GM23338 (cell line): ENCODE data around the gene MLPH. TPM values are rescaled to one million over a fixed set of nuclear protein-coding genes. Genes with fewer than 3 reads are reported as not detected.

Experiments
- ATAC-seq: fragments of 200-7000 bp; cut with Tn5 transposase; 3 replicates; pipeline ENCODE4 v1.9.1; 2020
- DNase-seq: peaks from one replicate; pipeline ENCODE4 v3.0.0-alpha.2; 2015; ENCODE audit warnings: low spot score
- H2AFZ ChIP-seq: fragments of 200-600 bp; sonication (generic); 2 replicates; pipeline ENCODE4 v1.8.0; 2016; ENCODE audit warnings: antibody characterized with exemption, mild to moderate bottlenecking, moderate library complexity
- H3F3A ChIP-seq: fragments of 200-600 bp; sonication (generic); replicated peaks from 2 replicates; pipeline ENCODE4 v1.8.0; 2017; ENCODE audit warnings: antibody characterized with exemption, mixed run types, low read depth
- H3K27ac ChIP-seq: fragments of 200-600 bp; sonication (generic); 2 replicates; pipeline ENCODE4 v1.6.1; 2016; ENCODE audit warnings: low read depth
- H3K27me3 ChIP-seq: fragments of 200-600 bp; sonication (generic); 2 replicates; pipeline ENCODE4 v1.8.0; 2016; ENCODE audit warnings: mild to moderate bottlenecking, mixed run types, moderate library complexity; ENCODE audit not compliant: insufficient read depth
- H3K36me3 ChIP-seq: fragments of 200-600 bp; sonication (generic); 2 replicates; pipeline ENCODE4 v1.8.0; 2016; ENCODE audit warnings: mild to moderate bottlenecking; ENCODE audit not compliant: insufficient read depth
- H3K4me1 ChIP-seq: fragments of 200-600 bp; sonication (generic); 2 replicates; pipeline ENCODE4 v1.8.0; 2016; ENCODE audit warnings: mild to moderate bottlenecking, moderate library complexity; ENCODE audit not compliant: insufficient read depth
- H3K4me2 ChIP-seq: fragments of 200-600 bp; sonication (generic); 2 replicates; pipeline ENCODE4 v1.7.1; 2017; ENCODE audit warnings: mixed run types
- H3K4me3 ChIP-seq: fragments of 200-600 bp; sonication (generic); 2 replicates; pipeline ENCODE4 v1.6.1; 2016; ENCODE audit warnings: mixed run types
- H3K79me2 ChIP-seq: fragments of 200-600 bp; sonication (generic); replicated peaks from 2 replicates; pipeline ENCODE4 v1.8.0; 2017; ENCODE audit warnings: mild to moderate bottlenecking; ENCODE audit not compliant: insufficient read depth
- H3K9me2 ChIP-seq: fragments of 200-600 bp; sonication (generic); 2 replicates; pipeline ENCODE4 v1.8.0; 2017; ENCODE audit not compliant: insufficient read depth
- H4K20me1 ChIP-seq: fragments of 200-600 bp; sonication (generic); replicated peaks from 2 replicates; pipeline ENCODE4 v1.8.0; 2017; ENCODE audit warnings: mild to moderate bottlenecking; ENCODE audit not compliant: insufficient read depth
- H3K27ac Mint-ChIP-seq: 2 replicates; pipeline ENCODE4 v1.8.0; 2020; ENCODE audit warnings: inconsistent platforms, mild to moderate bottlenecking, moderate library complexity, mixed read lengths
- H3K27me3 Mint-ChIP-seq: 3 replicates; pipeline ENCODE4 v1.8.0; 2022; ENCODE audit warnings: low read depth, mild to moderate bottlenecking, moderate library complexity, mixed read lengths, inconsistent platforms; ENCODE audit not compliant: insufficient read depth, poor library complexity
- H3K36me3 Mint-ChIP-seq: 3 replicates; pipeline ENCODE4 v1.8.0; 2021; ENCODE audit warnings: low read depth, mild to moderate bottlenecking, inconsistent platforms, moderate library complexity, mixed read lengths
- H3K4me1 Mint-ChIP-seq: 3 replicates; pipeline ENCODE4 v1.8.0; 2020; ENCODE audit warnings: mild to moderate bottlenecking, inconsistent platforms, mixed read lengths
- H3K4me3 Mint-ChIP-seq: 3 replicates; pipeline ENCODE4 v1.8.0; 2021; ENCODE audit warnings: moderate library complexity, mild to moderate bottlenecking, inconsistent platforms, mixed read lengths
- H3K9me3 Mint-ChIP-seq: 3 replicates; pipeline ENCODE4 v1.8.0; 2020; ENCODE audit warnings: moderate library complexity, mild to moderate bottlenecking, inconsistent platforms, mixed read lengths
- CREB1 ChIP-seq: fragments of 250-450 bp; sonication (Bioruptor Pico); IDR thresholded peaks from 2 replicates; pipeline ENCODE4 v1.5.0; 2020; ENCODE audit warnings: low read depth, mild to moderate bottlenecking, moderate library complexity
- EZH2phosphoT487 ChIP-seq: fragments of 200-600 bp; sonication (generic); IDR thresholded peaks from one replicate; pipeline ENCODE4 v1.8.1; 2018; ENCODE audit warnings: antibody characterized with exemption; ENCODE audit not compliant: unreplicated experiment
- NANOG ChIP-seq: IDR thresholded peaks from 2 replicates; pipeline ENCODE4 v1.6.1; 2016; ENCODE audit warnings: antibody characterized with exemption, borderline replicate concordance
- POLR2AphosphoS5 ChIP-seq: IDR thresholded peaks from 2 replicates; pipeline ENCODE4 v1.6.1; 2016; ENCODE audit warnings: antibody characterized with exemption, low read depth
- ZNF114 ChIP-seq: fragments of 250-450 bp; sonication (Bioruptor Pico); IDR thresholded peaks from 2 replicates; pipeline ENCODE4 v1.5.0; 2020; ENCODE audit warnings: mild to moderate bottlenecking, moderate library complexity
- polyA plus RNA-seq: library from polyadenylated mRNA; unstranded; fragments of >200 nt; fragmentation: Nextera tagmentation; extraction: Ambion mirVana; gene quantifications from 2 replicates; pipeline ENCODE4 v1.2.1, GENCODE V29; 2016
- total RNA-seq: library from RNA; depleted of rRNA; stranded (reverse); fragments of >200 nt; shearing (Covaris generic); gene quantifications from 2 replicates; pipeline ENCODE4 v1.2.3, GENCODE V29; 2014
- TF ChIP-seq, protein P1 (sequence below): IDR thresholded peaks from one replicate; pipeline ENCODE4 v1.6.1; 2018; ENCODE audit warnings: antibody characterized with exemption; ENCODE audit not compliant: unreplicated experiment
- TF ChIP-seq, protein P2 (sequence below), 2 experiments: fragments of 200-600 bp in 1 of 2; sonication (generic) in 1 of 2; conservative IDR thresholded peaks; 2 replicates each; pipeline versions ENCODE4 v1.5.1 to v1.6.1; 2016 to 2017; ENCODE audit warnings: antibody characterized with exemption in 2 of 2, low read depth in 2 of 2, mild to moderate bottlenecking in 2 of 2, moderate library complexity in 1 of 2
- TF ChIP-seq, protein P3 (sequence below): IDR thresholded peaks from 2 replicates; pipeline ENCODE4 v1.6.1; 2016; ENCODE audit warnings: antibody characterized with exemption
- TF ChIP-seq, protein P4 (sequence below): fragments of 250-450 bp; sonication (Bioruptor Pico); IDR thresholded peaks from 2 replicates; pipeline ENCODE4 v1.5.0; 2020; ENCODE audit warnings: mild to moderate bottlenecking, moderate library complexity

Gene MLPH
- total and polyA plus RNA-seq, 2 experiments from 2014 or later = 13.6 to 16.5 TPM

DNA sequence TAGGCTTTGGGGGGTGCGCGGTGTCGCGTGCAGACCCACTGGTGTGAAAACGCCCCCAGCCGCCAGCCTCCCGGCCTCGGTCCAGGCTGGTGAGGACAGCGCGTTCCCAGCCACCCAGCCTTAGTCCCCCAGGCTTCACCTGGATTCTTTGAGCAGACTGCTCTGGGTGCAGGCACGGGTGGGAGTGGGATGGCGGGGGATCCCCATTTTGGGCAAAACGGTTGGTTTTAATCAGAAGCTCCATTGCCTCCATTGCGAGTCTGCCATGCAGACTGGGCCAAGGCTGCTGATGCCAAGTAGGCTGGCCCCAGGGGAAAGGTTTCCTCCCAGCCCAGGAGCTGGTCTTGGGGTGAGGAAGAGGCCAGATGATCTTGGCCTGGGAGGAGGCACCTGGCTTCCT, 445 bp downstream of the MLPH start (continued):
- TF ChIP-seq, protein P1, sequence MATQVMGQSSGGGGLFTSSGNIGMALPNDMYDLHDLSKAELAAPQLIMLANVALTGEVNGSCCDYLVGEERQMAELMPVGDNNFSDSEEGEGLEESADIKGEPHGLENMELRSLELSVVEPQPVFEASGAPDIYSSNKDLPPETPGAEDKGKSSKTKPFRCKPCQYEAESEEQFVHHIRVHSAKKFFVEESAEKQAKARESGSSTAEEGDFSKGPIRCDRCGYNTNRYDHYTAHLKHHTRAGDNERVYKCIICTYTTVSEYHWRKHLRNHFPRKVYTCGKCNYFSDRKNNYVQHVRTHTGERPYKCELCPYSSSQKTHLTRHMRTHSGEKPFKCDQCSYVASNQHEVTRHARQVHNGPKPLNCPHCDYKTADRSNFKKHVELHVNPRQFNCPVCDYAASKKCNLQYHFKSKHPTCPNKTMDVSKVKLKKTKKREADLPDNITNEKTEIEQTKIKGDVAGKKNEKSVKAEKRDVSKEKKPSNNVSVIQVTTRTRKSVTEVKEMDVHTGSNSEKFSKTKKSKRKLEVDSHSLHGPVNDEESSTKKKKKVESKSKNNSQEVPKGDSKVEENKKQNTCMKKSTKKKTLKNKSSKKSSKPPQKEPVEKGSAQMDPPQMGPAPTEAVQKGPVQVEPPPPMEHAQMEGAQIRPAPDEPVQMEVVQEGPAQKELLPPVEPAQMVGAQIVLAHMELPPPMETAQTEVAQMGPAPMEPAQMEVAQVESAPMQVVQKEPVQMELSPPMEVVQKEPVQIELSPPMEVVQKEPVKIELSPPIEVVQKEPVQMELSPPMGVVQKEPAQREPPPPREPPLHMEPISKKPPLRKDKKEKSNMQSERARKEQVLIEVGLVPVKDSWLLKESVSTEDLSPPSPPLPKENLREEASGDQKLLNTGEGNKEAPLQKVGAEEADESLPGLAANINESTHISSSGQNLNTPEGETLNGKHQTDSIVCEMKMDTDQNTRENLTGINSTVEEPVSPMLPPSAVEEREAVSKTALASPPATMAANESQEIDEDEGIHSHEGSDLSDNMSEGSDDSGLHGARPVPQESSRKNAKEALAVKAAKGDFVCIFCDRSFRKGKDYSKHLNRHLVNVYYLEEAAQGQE = no peak
- TF ChIP-seq CREB1 (no peak), NANOG (no peak), POLR2AphosphoS5 (no peak), EZH2phosphoT487 (no peak), ZNF114 (no peak)
- TF ChIP-seq, protein P2, sequence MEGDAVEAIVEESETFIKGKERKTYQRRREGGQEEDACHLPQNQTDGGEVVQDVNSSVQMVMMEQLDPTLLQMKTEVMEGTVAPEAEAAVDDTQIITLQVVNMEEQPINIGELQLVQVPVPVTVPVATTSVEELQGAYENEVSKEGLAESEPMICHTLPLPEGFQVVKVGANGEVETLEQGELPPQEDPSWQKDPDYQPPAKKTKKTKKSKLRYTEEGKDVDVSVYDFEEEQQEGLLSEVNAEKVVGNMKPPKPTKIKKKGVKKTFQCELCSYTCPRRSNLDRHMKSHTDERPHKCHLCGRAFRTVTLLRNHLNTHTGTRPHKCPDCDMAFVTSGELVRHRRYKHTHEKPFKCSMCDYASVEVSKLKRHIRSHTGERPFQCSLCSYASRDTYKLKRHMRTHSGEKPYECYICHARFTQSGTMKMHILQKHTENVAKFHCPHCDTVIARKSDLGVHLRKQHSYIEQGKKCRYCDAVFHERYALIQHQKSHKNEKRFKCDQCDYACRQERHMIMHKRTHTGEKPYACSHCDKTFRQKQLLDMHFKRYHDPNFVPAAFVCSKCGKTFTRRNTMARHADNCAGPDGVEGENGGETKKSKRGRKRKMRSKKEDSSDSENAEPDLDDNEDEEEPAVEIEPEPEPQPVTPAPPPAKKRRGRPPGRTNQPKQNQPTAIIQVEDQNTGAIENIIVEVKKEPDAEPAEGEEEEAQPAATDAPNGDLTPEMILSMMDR (conservative IDR thresholded peaks at IDR 0.05; ENCODE audit: low read depth in 2 of 2) = no peak
- TF ChIP-seq, protein P3, sequence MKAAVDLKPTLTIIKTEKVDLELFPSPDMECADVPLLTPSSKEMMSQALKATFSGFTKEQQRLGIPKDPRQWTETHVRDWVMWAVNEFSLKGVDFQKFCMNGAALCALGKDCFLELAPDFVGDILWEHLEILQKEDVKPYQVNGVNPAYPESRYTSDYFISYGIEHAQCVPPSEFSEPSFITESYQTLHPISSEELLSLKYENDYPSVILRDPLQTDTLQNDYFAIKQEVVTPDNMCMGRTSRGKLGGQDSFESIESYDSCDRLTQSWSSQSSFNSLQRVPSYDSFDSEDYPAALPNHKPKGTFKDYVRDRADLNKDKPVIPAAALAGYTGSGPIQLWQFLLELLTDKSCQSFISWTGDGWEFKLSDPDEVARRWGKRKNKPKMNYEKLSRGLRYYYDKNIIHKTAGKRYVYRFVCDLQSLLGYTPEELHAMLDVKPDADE = no peak

DNA sequence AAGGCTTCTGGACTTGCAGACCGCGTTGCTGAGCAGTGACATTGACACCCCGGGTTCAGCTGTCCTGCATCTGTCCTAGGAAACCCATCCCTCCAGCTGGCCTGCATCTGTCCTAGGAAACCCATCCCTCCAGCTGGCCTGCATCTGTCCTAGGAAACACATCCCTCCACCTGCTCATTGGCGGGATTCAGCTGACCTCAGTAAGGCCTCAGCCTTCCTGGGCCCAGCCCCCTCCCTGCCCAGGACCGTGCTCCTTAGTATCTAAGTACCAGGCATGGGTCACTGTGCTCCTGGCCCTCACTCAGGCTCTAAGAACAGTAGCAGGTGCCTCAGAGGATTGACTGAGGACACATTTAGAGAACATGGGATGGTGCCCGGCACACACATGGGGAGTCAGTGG, 1.2 kb downstream of the MLPH start:
- Histone ChIP-seq H3K27me3 (peaks cover 41% of the 10 kb centered on the region), H4K20me1 (no peaks in the 10 kb centered on the region), H3K9me2 (no peaks in the 10 kb centered on the region), H3K4me3 (no peak overlapping the region), H3K4me1 (peaks cover 38% of the 10 kb centered on the region), H2AFZ (no peak overlapping the region), H3K36me3 (peaks cover 5% of the 10 kb centered on the region; the same call in 1 of the 2 replicates), H3K79me2 (0 out of 2 replicates have a peak, but pooled peaks cover 3% of the 10 kb centered on the region), H3K27ac (no peak overlapping the region), H3K4me2 (peak overlapping the region; percentile 89; the same call in 1 of the 2 replicates), H3F3A (no peaks in the 10 kb centered on the region)
- Mint-ChIP-seq H3K9me3 (peaks cover 23% of the 10 kb centered on the region), H3K4me3 (peak overlapping the region; percentile 80; the same call in 2 of the 3 replicates), H3K36me3 (peaks cover 29% of the 10 kb centered on the region), H3K27me3 (peaks cover 36% of the 10 kb centered on the region), H3K27ac (no peak overlapping the region), H3K4me1 (peaks cover 41% of the 10 kb centered on the region)
- DNase-seq = no peak
- no peak for ATAC-seq
- TF ChIP-seq, protein P1 = no peak
- TF ChIP-seq, protein P4, sequence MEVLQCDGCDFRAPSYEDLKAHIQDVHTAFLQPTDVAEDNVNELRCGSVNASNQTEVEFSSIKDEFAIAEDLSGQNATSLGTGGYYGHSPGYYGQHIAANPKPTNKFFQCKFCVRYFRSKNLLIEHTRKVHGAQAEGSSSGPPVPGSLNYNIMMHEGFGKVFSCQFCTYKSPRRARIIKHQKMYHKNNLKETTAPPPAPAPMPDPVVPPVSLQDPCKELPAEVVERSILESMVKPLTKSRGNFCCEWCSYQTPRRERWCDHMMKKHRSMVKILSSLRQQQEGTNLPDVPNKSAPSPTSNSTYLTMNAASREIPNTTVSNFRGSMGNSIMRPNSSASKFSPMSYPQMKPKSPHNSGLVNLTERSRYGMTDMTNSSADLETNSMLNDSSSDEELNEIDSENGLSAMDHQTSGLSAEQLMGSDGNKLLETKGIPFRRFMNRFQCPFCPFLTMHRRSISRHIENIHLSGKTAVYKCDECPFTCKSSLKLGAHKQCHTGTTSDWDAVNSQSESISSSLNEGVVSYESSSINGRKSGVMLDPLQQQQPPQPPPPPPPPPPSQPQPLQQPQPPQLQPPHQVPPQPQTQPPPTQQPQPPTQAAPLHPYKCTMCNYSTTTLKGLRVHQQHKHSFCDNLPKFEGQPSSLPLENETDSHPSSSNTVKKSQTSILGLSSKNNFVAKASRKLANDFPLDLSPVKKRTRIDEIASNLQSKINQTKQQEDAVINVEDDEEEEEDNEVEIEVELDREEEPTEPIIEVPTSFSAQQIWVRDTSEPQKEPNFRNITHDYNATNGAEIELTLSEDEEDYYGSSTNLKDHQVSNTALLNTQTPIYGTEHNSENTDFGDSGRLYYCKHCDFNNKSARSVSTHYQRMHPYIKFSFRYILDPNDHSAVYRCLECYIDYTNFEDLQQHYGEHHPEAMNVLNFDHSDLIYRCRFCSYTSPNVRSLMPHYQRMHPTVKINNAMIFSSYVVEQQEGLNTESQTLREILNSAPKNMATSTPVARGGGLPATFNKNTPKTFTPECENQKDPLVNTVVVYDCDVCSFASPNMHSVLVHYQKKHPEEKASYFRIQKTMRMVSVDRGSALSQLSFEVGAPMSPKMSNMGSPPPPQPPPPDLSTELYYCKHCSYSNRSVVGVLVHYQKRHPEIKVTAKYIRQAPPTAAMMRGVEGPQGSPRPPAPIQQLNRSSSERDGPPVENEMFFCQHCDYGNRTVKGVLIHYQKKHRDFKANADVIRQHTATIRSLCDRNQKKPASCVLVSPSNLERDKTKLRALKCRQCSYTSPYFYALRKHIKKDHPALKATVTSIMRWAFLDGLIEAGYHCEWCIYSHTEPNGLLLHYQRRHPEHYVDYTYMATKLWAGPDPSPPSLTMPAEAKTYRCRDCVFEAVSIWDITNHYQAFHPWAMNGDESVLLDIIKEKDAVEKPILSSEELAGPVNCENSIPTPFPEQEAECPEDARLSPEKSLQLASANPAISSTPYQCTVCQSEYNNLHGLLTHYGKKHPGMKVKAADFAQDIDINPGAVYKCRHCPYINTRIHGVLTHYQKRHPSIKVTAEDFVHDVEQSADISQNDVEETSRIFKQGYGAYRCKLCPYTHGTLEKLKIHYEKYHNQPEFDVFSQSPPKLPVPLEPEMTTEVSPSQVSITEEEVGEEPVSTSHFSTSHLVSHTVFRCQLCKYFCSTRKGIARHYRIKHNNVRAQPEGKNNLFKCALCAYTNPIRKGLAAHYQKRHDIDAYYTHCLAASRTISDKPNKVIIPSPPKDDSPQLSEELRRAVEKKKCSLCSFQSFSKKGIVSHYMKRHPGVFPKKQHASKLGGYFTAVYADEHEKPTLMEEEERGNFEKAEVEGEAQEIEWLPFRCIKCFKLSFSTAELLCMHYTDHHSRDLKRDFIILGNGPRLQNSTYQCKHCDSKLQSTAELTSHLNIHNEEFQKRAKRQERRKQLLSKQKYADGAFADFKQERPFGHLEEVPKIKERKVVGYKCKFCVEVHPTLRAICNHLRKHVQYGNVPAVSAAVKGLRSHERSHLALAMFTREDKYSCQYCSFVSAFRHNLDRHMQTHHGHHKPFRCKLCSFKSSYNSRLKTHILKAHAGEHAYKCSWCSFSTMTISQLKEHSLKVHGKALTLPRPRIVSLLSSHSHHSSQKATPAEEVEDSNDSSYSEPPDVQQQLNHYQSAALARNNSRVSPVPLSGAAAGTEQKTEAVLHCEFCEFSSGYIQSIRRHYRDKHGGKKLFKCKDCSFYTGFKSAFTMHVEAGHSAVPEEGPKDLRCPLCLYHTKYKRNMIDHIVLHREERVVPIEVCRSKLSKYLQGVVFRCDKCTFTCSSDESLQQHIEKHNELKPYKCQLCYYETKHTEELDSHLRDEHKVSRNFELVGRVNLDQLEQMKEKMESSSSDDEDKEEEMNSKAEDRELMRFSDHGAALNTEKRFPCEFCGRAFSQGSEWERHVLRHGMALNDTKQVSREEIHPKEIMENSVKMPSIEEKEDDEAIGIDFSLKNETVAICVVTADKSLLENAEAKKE (CRISPR knock-in tag) = no peak
